PC-3 (cell line): Measurements from ENCODE around the gene USP4. TPM values are rescaled to one million over a fixed set of nuclear protein-coding genes. Genes with fewer than 3 reads are reported as not detected.
"Not testable (repeated sequence)": the region's sequence is repeated elsewhere in the genome, so short reads cannot be mapped to it uniquely, and the experiment has no call there.

Experiments
- ATAC-seq: fragments of 200-7000 bp; cut with Tn5 transposase; 2 replicates; pipeline ENCODE4 v1.9.1; 2020; ENCODE audit warnings: mild to moderate bottlenecking, moderate library complexity
- BruUV-seq: library from RNA; stranded (reverse); fragments of 400-500 nt; replicated peaks from 2 replicates; lab custom pipeline; 2021; lab: Mats Ljungman, UMichigan
- CTCF ChIA-PET: fragments of 300-600 bp; sonication (Branson Sonifier 250); formaldehyde crosslinking; loops from one replicate; lab custom pipeline; 2022; ENCODE audit warnings: antibody characterized with exemption; lab: Charles Lee
- POLR2A ChIA-PET: fragments of 300-600 bp; sonication (Branson Sonifier 250); formaldehyde crosslinking; loops from one replicate; lab custom pipeline; 2022; ENCODE audit warnings: antibody characterized with exemption; ENCODE audit not compliant: unreplicated experiment; lab: Charles Lee
- DNase-seq: peaks from one replicate; pipeline ENCODE4 v3.0.0-alpha.2; 2015
- H2AFZ ChIP-seq: fragments of 300-600 bp; sonication (generic); 2 replicates; pipeline ENCODE4 v1.6.0; 2016; ENCODE audit warnings: antibody characterized with exemption, low read length
- H3F3A ChIP-seq: fragments of 300-600 bp; sonication (generic); one replicate; pipeline ENCODE4 v1.6.0; 2017; ENCODE audit warnings: antibody characterized with exemption, low read length, control low read depth, mild to moderate bottlenecking; ENCODE audit not compliant: unreplicated experiment
- H3K27ac ChIP-seq: fragments of 300-600 bp; sonication (generic); 2 replicates; pipeline ENCODE4 v1.5.1; 2016; ENCODE audit warnings: mild to moderate bottlenecking, low read length
- H3K27me3 ChIP-seq: fragments of 300-600 bp; sonication (generic); 2 replicates; pipeline ENCODE4 v1.6.1; 2016; ENCODE audit warnings: low read length, mixed read lengths
- H3K36me3 ChIP-seq: fragments of 300-600 bp; sonication (generic); 2 replicates; pipeline ENCODE4 v1.6.1; 2016; ENCODE audit warnings: low read depth, mixed run types, low read length, mixed read lengths
- H3K4me1 ChIP-seq: fragments of 300-600 bp; sonication (generic); 2 replicates; pipeline ENCODE4 v1.5.1; 2016; ENCODE audit warnings: low read length; ENCODE audit not compliant: insufficient read depth
- H3K4me2 ChIP-seq: fragments of 300-600 bp; sonication (generic); 2 replicates; pipeline ENCODE4 v1.6.0; 2016; ENCODE audit warnings: low read length
- H3K4me3 ChIP-seq: fragments of 300-600 bp; sonication (generic); 2 replicates; pipeline ENCODE4 v1.5.1; 2016; ENCODE audit warnings: mild to moderate bottlenecking, low read length, mixed read lengths
- H3K79me2 ChIP-seq: fragments of 300-600 bp; sonication (generic); 2 replicates; pipeline ENCODE4 v1.6.1; 2017; ENCODE audit warnings: low read length, mixed read lengths
- H3K9ac ChIP-seq: fragments of 300-600 bp; sonication (generic); 2 replicates; pipeline ENCODE4 v1.6.0; 2016; ENCODE audit warnings: mild to moderate bottlenecking, low read length
- H3K9me2 ChIP-seq: fragments of 300-600 bp; sonication (generic); replicated peaks from 2 replicates; pipeline ENCODE4 v1.6.1; 2016; ENCODE audit warnings: mixed run types, low read length, mixed read lengths
- H3K9me3 ChIP-seq: fragments of 300-600 bp; sonication (generic); 2 replicates; pipeline ENCODE4 v1.6.1; 2016; ENCODE audit warnings: low read length, mixed read lengths
- H4K20me1 ChIP-seq: fragments of 300-600 bp; sonication (generic); 2 replicates; pipeline ENCODE4 v1.6.1; 2016; ENCODE audit warnings: low read length, mixed read lengths
- EZH2 ChIP-seq: fragments of 300-600 bp; sonication (generic); IDR thresholded peaks from one replicate; pipeline ENCODE4 v1.6.1; 2017; ENCODE audit warnings: antibody characterized with exemption, mild to moderate bottlenecking, low read length; ENCODE audit not compliant: unreplicated experiment
- EZH2phosphoT487 ChIP-seq: fragments of 300-600 bp; sonication (generic); IDR thresholded peaks from 2 replicates; pipeline ENCODE4 v1.6.1; 2018; ENCODE audit warnings: mild to moderate bottlenecking, antibody characterized with exemption, low read length, borderline replicate concordance
- intact Hi-C: fragments of 100-400 bp; cut with micrococcal nuclease; formaldehyde crosslinking; loops from 2 replicates; pipeline ENCODE4 v1.9.0; 2023
- total RNA-seq: library from RNA; depleted of rRNA; stranded (reverse); fragments of >200 nt; gene quantifications from 2 replicates; pipeline ENCODE4 v1.2.3, GENCODE V29; 2014
- TF ChIP-seq, protein P1 (sequence below): fragments of 300-600 bp; sonication (generic); conservative IDR thresholded peaks from 2 replicates; pipeline ENCODE4 v1.5.1; 2017; ENCODE audit warnings: antibody characterized with exemption, low read depth, mild to moderate bottlenecking, low read length

Gene USP4
- total RNA-seq, 1 experiment from 2014 or later = 19.9 TPM

- Histone ChIP-seq H4K20me1 (no peaks in the 10 kb centered on the region), H3K27me3 (no peaks in the 10 kb centered on the region), H3K4me2 (no peak overlapping the region), H3K4me1 (peaks cover 7% of the 10 kb centered on the region), H3K36me3 (peaks cover 42% of the 10 kb centered on the region), H3K79me2 (peaks cover 48% of the 10 kb centered on the region), H3F3A (no peaks in the 10 kb centered on the region), H3K9ac (no peak overlapping the region), H3K9me3 (no peaks in the 10 kb centered on the region), H3K4me3 (no peak overlapping the region), H2AFZ (no peak overlapping the region), H3K27ac (no peak overlapping the region), H3K9me2 (no peaks in the 10 kb centered on the region)
- TF ChIP-seq EZH2phosphoT487 = no peak
- TF ChIP-seq, protein P1, sequence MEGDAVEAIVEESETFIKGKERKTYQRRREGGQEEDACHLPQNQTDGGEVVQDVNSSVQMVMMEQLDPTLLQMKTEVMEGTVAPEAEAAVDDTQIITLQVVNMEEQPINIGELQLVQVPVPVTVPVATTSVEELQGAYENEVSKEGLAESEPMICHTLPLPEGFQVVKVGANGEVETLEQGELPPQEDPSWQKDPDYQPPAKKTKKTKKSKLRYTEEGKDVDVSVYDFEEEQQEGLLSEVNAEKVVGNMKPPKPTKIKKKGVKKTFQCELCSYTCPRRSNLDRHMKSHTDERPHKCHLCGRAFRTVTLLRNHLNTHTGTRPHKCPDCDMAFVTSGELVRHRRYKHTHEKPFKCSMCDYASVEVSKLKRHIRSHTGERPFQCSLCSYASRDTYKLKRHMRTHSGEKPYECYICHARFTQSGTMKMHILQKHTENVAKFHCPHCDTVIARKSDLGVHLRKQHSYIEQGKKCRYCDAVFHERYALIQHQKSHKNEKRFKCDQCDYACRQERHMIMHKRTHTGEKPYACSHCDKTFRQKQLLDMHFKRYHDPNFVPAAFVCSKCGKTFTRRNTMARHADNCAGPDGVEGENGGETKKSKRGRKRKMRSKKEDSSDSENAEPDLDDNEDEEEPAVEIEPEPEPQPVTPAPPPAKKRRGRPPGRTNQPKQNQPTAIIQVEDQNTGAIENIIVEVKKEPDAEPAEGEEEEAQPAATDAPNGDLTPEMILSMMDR = no peak
- BruUV-seq = no TSS peak
- DNase-seq = no peak
- ChIA-PET POLR2A (no interaction called here), CTCF (no interaction called here)
- ATAC-seq = no peak
- intact Hi-C loops = no loop called here
Measured at GRCh38 chr3:49333916-49334633, 5.8 kb downstream of the USP4 start.

DNA sequence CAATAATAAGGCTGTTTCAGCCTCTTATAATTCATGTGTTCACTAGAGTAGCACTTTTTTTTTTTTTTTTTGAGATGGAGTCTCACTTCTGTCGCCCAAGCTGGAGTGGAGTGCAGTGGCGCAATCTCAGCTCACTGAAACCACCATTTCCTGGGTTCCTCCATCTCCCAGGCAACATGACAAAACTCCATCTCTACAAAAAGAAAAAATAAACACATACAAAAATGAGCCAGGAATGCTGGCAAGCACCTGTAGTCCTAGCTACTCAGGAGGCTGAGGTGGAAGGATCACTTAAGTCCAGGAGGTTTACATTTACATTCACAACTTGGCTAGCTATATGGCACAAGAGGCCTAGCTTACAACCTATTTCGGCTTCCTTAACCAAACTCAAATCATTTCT lies 6.8 kb downstream of the USP4 start:
- H4K20me1 ChIP-seq = no peaks in the 10 kb centered on the region
- no peak overlapping the region for H3K9ac ChIP-seq
- TF ChIP-seq, protein P1 = no peak
- TF ChIP-seq EZH2 (no peak), EZH2phosphoT487 (no peak)
- no peaks in the 10 kb centered on the region for H3K4me1 ChIP-seq
- ATAC-seq (no peak), DNase-seq (no peak)
- peaks cover 42% of the 10 kb centered on the region for H3K36me3 ChIP-seq
- no peak overlapping the region for H3K4me3 ChIP-seq
- peaks cover 38% of the 10 kb centered on the region for H3K79me2 ChIP-seq
- no peak overlapping the region for H3K27ac ChIP-seq
- no peak overlapping the region for H2AFZ ChIP-seq
- no peaks in the 10 kb centered on the region for H3K27me3 ChIP-seq
- no peaks in the 10 kb centered on the region for H3K9me2 ChIP-seq
- ChIA-PET POLR2A (no interaction called here), CTCF (no interaction called here)
- no peak overlapping the region for H3K4me2 ChIP-seq
- intact Hi-C loops = no loop called here
- no peaks in the 10 kb centered on the region for H3K9me3 ChIP-seq
- H3F3A ChIP-seq = no peaks in the 10 kb centered on the region
- BruUV-seq = no TSS peak

DNA sequence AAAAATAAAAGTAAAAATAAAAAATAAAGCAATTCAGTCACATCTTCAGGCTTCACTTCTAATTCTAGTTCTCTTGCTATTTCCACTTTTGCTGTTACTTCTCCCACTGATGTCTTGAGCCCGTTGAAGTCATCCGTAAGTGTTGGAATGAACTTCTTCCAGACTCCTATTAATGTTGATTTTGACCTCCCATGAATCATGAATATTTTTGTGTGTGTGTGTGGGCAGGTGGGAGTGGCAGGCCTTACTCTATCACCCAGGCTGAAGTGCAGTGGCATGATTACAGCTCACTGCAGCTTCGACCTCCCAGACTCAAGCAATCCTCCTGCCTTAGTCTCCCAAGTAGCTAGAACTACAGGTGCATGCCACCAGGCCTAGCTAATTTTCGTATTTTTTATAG lies 10.7 kb downstream of the USP4 start:
- H2AFZ ChIP-seq = no peak overlapping the region
- H3K27ac ChIP-seq = no peak overlapping the region
- no peaks in the 10 kb centered on the region for H4K20me1 ChIP-seq
- no peaks in the 10 kb centered on the region for H3K9me2 ChIP-seq
- no peaks in the 10 kb centered on the region for H3F3A ChIP-seq
- intact Hi-C loops = no loop called here
- 0 out of 2 replicates have a peak, but pooled peaks cover 11% of the 10 kb centered on the region for H3K79me2 ChIP-seq
- no peaks in the 10 kb centered on the region for H3K4me1 ChIP-seq
- TF ChIP-seq EZH2phosphoT487 (no peak), EZH2 (no peak)
- TF ChIP-seq, protein P1 = no peak
- no peak for ATAC-seq
- H3K27me3 ChIP-seq = no peaks in the 10 kb centered on the region
- H3K9me3 ChIP-seq = no peaks in the 10 kb centered on the region
- H3K4me2 ChIP-seq = no peak overlapping the region
- peaks cover 43% of the 10 kb centered on the region for H3K36me3 ChIP-seq
- no TSS peak for BruUV-seq
- POLR2A ChIA-PET = no interaction called here
- CTCF ChIA-PET = interaction anchor here (1.1 kb wide), 1 partner anchor 120 kb away, joined by 3 read pairs; no protein-coding TSS in a partner anchor
- H3K4me3 ChIP-seq = no peak overlapping the region
- no peak for DNase-seq
- no peak overlapping the region for H3K9ac ChIP-seq

GRCh38 chr3:49328350-49328749 lies 11.5 kb downstream of the USP4 start:
- intact Hi-C loops, H3K27me3 ChIP-seq, H3K4me2 ChIP-seq, H3K27ac ChIP-seq, H2AFZ ChIP-seq, H3K4me3 ChIP-seq, ATAC-seq, H3K79me2 ChIP-seq, H3K9me3 ChIP-seq, DNase-seq, H3K9me2 ChIP-seq, H3K9ac ChIP-seq, POLR2A ChIA-PET, H3F3A ChIP-seq, H3K4me1 ChIP-seq, CTCF ChIA-PET, BruUV-seq, H4K20me1 ChIP-seq: not testable (repeated sequence)
- peaks cover 44% of the 10 kb centered on the region for H3K36me3 ChIP-seq
